H54 (cell line): Measurements from ENCODE around the gene PLVAP.

Source experiments
- DNase-seq: peaks from one replicate; pipeline ENCODE4 v3.0.0; 2011; ENCODE audit warnings: low spot score, mixed read lengths; ENCODE audit not compliant: insufficient read length
- FAIRE-seq: peaks from 3 replicates; lab custom pipeline; 2011; peaks lifted over from hg19 to GRCh38; lab: Jason Lieb, UNC
- POLR2A ChIP-seq: IDR thresholded peaks from 2 replicates; pipeline ENCODE4 v1.6.1; 2011; ENCODE audit warnings: low read depth, mild to moderate bottlenecking, low read length

Gene PLVAP

GRCh38 chr19:17376935-17377600 is at the start of gene PLVAP:
Gene PLVAP (minus strand): TSS chr19:17377342. CDS start chr19:17377288, 54 bp downstream.
- no peak for DNase-seq

GRCh38 chr19:17424743-17425365 is 47.7 kb upstream of the PLVAP start:
- TF ChIP-seq POLR2A = no peak
- DNase-seq = no peak
- FAIRE-seq = no peak

More at GRCh38 chr19:17376935-17377600, at the start of gene PLVAP:
- no peak for FAIRE-seq
- TF ChIP-seq POLR2A = no peak

GRCh38 chr19:17423429-17424208 is 46.5 kb upstream of the PLVAP start:
- no peak for TF ChIP-seq POLR2A
- no peak for FAIRE-seq
- no peak for DNase-seq

GRCh38 chr19:17421942-17422341 is 44.8 kb upstream of the PLVAP start:
- no peak for FAIRE-seq
- no peak for TF ChIP-seq POLR2A
- no peak for DNase-seq

GRCh38 chr19:17420475-17420924 is 43.4 kb upstream of the PLVAP start:
- DNase-seq (no peak), FAIRE-seq (no peak)

GRCh38 chr19:17419621-17420474 is 42.7 kb upstream of the PLVAP start, which contains the start of gene MVB12A:
Gene MVB12A (plus strand): TSS chr19:17420047. CDS start chr19:17420136, 89 bp downstream.
- FAIRE-seq = peak; percentile 93
- DNase-seq = peak; percentile 96
- peak; percentile 45 for TF ChIP-seq POLR2A

More at GRCh38 chr19:17420475-17420924, 43.4 kb upstream of the PLVAP start:
- TF ChIP-seq POLR2A = no peak

- FAIRE-seq (no peak), DNase-seq (no peak)
- TF ChIP-seq POLR2A = no peak
These were observed 42.0 kb upstream of the PLVAP start for GRCh38 chr19:17419154-17419620.

- FAIRE-seq = no peak
- TF ChIP-seq POLR2A = no peak
- DNase-seq = no peak
These were observed 41.6 kb upstream of the PLVAP start for GRCh38 chr19:17418710-17419109.

- no peak for DNase-seq
- no peak for TF ChIP-seq POLR2A
- no peak for FAIRE-seq
These were observed 38.0 kb upstream of the PLVAP start for GRCh38 chr19:17415121-17415520.

- no peak for TF ChIP-seq POLR2A
- DNase-seq (no peak), FAIRE-seq (no peak)
These were observed 37.0 kb upstream of the PLVAP start for GRCh38 chr19:17414097-17414496.

- FAIRE-seq (no peak), DNase-seq (no peak)
- TF ChIP-seq POLR2A = no peak
These were observed 34.7 kb upstream of the PLVAP start for GRCh38 chr19:17411801-17412200.

- TF ChIP-seq POLR2A = no peak
- FAIRE-seq = no peak
- no peak for DNase-seq
These were observed 32.8 kb upstream of the PLVAP start for GRCh38 chr19:17409990-17410389.

- no peak for FAIRE-seq
- DNase-seq = no peak
- TF ChIP-seq POLR2A = no peak
These were observed 29.7 kb upstream of the PLVAP start for GRCh38 chr19:17406887-17407196.
